ENCODE measurements around the gene LRMDA. TPM values are rescaled to one million over a fixed set of nuclear protein-coding genes. Genes with fewer than 3 reads are reported as not detected.

The LRMDA gene
- total RNA-seq, 1 experiment from 2014 or later = 8.0 TPM

- no peak for DNase-seq (ENCODE audit: low read depth)
Observed at GRCh38 chr10:76333326-76333725, 901.9 kb downstream of the LRMDA start.

GRCh38 chr10:76333796-76334195 is 902.4 kb downstream of the LRMDA start:
- no peak for DNase-seq (ENCODE audit: low read depth)

DNA sequence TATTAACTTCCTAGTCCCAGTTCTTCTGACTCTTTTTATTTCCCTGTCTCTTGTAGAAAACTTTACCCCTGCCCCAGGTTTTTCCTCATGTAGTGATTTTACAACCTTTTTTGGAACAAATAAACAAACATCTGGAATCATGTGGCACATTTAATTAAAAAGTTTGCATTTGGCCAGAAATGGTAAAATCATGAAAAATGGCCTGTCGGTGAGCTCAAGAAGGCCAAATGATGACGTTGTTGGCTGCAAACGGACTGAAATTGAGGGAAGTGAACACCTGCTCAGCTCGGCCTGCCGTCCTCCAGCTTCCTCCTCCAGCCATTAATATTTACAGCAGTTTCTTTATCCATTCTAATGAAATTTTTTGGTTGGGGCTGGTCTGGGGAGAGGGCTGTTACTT is 902.8 kb downstream of the LRMDA start:
- DNase-seq (ENCODE audit: low read depth) = no peak

DNA sequence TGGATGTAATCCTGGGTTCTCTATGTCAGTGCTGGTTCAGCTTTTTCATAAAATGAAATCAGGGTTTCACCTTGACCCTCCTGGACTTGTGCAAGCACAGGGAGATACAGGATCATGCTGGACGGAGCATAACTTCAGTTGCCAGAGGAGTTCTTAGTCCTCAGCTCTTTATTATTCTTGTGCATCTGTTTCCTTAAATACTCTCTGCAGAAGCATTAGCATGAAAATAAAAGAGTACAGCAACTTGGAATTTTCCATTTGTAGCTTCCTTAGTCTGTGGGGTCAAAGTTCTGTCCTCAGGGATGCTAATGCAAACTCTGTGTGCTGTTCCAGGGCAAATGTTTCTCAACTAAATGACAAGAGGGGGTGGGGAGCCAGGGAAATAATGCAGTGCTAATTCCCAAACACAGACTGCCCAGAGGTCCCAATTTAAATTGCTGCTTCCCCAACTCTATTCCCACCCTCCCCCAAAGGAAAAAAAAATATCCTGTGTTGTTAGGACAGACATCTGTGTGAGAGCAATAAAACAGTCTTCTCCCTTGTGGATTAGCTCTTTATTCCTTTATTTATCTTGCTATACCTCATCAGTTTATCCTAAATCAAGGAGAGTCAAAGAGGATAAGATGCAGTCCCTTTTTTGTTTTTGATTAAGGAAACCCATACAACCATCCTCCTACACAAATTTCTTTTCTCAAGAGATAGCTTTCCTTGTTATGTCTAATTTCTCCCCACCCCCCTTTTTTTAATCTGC is 905.0 kb downstream of the LRMDA start:
- no peak for DNase-seq (ENCODE audit: low read depth)

DNA sequence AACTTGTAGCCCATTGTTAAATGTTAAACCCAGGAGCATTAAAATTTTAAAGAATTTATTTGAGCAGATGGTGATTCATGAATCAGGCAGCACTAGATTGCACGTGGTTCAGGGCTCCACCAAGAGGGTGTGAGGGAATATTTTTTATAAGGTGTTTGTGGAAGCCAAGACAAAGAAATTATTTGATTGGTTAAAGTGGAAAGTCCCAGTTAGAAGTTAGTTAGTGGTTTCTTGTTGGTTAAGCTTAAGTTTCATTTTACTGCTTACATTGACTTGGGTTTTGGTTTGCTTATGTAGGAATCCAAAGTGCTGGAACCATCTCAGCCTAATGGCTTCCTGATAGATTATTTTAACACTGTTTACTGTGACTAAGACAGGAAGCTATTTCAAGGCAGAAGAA is 906.2 kb downstream of the LRMDA start:
- peak; percentile 87 for DNase-seq (ENCODE audit: low read depth)

GRCh38 chr10:76338187-76338586 is 906.8 kb downstream of the LRMDA start:
- DNase-seq (ENCODE audit: low read depth) = no peak

GRCh38 chr10:76341740-76342139 is 910.3 kb downstream of the LRMDA start:
- no peak for DNase-seq (ENCODE audit: low read depth)

GRCh38 chr10:76342996-76343395 is 911.6 kb downstream of the LRMDA start:
- DNase-seq (ENCODE audit: low read depth) = no peak

DNA sequence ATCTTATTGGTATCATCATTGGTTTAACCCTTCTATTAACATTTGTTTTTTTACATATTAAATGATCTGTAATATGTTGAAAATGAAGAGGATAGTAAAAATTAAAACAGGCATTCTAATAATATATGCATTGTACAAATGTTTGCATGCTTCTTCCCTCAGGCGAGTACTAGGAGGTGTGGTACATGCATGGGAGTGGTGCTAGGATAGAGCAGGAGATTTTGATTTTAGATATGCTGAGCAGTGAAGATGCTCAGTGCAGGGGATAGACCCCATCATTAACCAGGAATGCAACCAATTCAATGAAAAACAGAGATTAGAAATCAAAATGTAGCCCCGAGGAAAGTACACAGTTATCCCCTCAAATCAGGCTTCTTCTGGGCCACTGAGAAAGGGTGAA is 916.4 kb downstream of the LRMDA start:
- DNase-seq (ENCODE audit: low read depth) = no peak

DNA sequence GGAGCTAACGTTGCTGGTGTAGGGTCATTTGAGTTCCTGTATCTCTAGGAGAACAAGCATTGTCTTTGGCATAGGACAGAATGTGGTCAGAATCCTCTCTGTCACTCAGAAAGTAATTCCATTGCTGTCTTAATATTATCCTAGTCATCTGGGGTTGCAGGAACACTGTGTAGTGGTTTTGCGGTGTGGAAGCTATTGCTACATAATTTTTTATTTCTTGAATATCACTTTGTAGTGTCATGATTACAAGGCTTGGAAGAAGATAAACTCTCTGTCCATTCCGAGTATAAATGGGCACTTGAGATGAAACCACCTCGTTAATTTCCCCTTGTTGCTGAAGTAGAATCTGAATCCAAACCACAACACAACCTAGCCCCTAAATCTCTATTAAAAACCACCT is 919.2 kb downstream of the LRMDA start:
- DNase-seq (ENCODE audit: low read depth) = peak; percentile 88

DNA sequence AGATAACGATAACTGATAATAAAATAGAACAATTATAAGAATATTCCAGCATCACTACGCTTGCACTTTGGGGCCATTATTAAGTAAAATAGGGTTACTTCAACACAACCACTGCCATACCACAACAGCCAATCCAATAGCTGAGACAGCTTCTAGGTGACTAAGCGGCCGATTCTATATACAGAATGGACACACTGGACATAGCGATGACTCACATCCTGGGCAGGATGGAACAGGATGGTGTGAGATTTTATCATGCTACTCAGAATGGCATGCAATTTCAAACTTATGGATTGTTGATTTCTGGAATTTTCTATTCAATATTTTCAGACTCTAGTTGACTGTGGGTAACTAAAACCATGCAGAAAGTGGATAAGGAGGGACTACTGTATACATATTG is 920.9 kb downstream of the LRMDA start:
- DNase-seq (ENCODE audit: low read depth) = peak; percentile 93

GRCh38 chr10:76353237-76353851 is 921.9 kb downstream of the LRMDA start:
- no peak for DNase-seq (ENCODE audit: low read depth)

DNA sequence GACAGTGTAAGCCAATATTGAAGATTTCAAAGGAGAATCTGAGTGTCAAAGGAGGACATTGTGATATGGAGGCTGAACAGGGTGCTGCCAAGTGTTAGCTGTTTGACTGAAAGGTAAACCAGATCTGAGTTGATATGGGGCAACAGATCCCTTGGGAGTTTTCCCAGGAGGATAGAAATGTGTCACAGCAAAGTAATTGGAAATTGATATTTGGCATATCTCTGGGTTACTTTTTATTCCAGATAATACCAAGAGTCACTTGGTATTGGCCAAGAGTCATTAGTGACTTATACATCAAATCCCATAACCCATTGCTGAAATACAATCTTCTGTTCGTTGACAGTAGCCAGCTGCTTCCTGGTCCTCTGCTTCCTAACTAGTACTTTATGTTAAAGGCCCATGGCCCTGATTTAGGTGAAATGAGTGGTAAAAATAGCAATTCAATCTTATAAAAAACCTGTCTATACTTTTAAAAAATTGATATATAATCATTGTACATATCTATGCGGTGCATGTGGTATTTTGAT is 922.9 kb downstream of the LRMDA start:
- no peak for DNase-seq (ENCODE audit: low read depth)

DNA sequence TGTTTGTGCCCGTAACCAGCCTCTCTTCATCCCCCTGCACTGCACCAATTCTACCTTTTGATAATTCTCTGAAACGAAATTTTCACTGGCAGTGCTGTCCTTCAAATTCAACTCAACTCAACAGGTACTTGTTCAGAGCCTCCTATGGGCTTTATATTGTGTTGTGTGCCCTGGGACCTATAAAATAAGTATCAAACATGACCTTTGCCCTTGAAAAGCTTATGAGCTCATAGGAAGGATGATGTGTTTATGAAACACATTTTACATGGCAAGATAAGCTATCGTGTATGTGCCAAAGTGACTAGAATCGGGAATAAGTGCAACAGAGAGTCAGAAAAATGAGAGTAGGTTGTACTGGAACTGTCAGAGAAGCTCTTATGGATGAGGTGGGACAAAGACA is 923.5 kb downstream of the LRMDA start:
- DNase-seq (ENCODE audit: low read depth) = no peak

DNA sequence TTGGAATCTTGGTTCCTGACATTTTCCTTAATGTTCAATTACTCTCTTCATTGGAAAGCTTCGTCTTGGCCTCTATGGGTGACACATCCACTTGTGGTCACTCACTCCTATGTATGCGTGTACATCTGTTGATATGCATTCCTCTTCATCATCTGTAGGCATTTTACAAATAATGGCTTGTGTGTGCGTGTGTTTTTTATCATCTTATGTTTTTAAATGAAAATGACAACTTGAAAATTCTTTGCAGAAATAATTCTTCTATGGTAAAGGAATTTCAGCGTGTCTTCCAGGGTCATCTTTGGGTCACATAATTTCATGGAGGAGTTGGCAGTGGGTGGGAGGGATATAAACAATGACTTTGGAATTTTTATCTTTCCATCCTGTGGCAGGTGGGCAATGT is 925.1 kb downstream of the LRMDA start:
- no peak for DNase-seq (ENCODE audit: low read depth)

DNA sequence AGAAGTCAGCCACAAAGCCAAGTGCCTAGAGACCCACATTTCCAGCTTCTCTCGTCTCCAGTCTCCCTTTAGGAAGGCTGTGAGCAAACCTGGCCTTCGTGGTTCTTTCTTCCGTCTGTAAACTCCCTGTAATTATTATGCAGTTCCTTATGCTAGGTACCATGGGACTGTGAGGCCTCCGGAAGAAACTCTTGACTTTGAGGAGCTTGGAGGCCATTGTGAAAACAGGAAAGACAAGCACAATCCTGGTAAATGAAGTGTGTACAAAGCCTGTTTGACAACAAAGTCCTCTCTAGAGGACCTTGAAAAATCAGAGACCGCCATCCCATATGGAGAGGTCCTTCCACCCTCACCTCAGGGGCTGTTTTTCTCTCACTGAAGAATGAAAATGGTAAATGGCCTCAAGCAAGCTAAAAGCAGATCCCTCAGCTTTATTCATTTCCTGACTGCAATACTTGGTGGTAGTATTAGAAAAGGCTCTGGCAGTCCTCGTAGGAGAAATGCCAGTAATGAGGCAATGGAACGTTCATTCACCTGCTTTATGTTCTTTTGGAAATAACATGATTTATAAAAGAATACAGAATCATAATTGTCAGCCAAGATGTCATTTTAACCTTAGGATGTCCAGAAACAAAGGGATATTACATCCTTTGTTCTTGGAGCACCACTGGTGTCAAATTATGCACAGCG is 926.4 kb downstream of the LRMDA start:
- no peak for DNase-seq (ENCODE audit: low read depth)

DNA sequence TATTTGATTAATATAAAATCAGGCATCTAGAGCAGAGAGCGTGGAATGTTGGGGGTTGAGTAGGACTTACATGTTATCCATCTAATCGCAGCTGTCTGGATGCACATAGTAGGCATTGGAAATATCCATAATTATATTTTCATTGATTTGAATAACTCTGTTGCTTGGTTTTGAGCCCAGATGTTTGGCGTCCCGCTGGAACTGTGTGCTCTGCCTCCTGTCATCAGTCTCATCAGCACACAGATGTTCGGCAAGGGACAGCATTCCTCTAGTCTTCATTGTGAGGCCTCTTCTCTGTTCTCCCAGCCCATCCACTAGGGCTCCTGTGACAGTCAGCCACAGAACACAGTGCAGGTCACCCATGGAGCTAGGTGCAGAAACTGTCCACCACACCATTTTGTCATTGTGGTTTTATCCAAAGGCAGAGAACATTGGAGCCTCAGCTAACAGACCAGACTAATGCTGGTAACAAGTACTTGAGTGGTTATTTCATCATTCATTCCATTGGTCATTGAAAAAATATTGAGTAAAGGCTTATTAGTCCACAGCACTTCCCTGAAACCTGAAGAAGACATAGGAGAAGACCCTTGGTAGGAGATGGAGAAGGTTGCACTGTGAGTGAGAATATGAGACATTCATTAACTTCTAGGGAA is 927.4 kb downstream of the LRMDA start:
- DNase-seq (ENCODE audit: low read depth) = no peak

- DNase-seq (ENCODE audit: low read depth) = no peak
Observed at GRCh38 chr10:76375761-76376160, 944.3 kb downstream of the LRMDA start.

- peak; percentile 96 for DNase-seq (ENCODE audit: low read depth)
Observed at GRCh38 chr10:76382381-76382851, 951.0 kb downstream of the LRMDA start.

- peak; percentile 83 for DNase-seq (ENCODE audit: low read depth)
Observed at GRCh38 chr10:76388321-76389023, 957.0 kb downstream of the LRMDA start.

DNA sequence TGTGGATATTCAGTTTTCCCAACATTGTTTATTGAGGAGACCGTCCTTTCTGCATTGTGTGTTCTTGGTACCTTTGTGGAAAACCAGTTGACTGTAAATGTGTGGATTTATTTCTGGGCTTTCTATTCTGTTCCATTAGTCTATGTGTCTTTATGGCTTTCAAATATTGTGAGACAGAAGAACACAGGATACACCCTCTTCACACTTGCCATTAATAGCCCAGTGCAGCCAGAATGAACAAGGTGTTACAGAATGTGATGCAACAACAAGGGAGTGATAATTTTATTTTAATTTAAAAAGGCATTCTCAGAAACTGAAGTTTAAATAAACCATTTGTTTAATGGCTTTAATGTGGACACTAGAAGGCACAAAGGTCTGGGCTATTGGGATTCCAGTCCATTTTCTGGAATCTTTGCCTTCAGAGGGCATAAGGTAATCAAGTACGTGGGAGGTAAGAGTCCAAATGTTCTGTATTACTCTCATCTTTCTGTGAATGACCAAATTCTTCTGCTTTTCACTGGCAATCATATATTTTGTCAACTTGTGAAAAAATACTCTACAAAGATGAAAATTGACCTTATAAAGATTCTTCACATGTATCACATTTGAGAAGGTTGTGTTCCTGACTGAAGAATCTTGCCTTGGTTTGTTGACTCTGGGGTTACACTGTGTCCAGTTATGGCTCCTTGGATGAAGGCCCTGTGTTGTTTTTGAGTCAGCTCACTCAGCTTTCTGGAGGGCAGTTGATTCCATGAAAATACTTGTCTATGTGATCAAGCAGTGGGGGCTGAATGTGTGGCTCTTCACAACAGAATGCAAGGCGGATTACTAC is 962.7 kb downstream of the LRMDA start:
- DNase-seq (ENCODE audit: low read depth) = no peak

All from M059J (cell line).